Neural cell (in vitro differentiated cells): ENCODE data around the gene ERCC6L. TPM values are rescaled to one million over a fixed set of nuclear protein-coding genes. Genes with fewer than 3 reads are reported as not detected.

Experiments used
- H2AFZ ChIP-seq: fragments of 200-600, 300-800 bp; sonication (generic), shearing (Covaris generic); 2 replicates; pipeline ENCODE4 v1.6.0; 2014; ENCODE audit warnings: low read depth, mild to moderate bottlenecking, antibody characterized with exemption, low read length, moderate library complexity
- H3F3A ChIP-seq: fragments of 200-600 bp; shearing (Covaris generic); 2 replicates; pipeline ENCODE4 v1.6.1; 2016; ENCODE audit warnings: mild to moderate bottlenecking, moderate library complexity, mixed read lengths, antibody characterized with exemption, low read length; ENCODE audit not compliant: insufficient read depth, poor library complexity, severe bottlenecking
- H3K27ac ChIP-seq: fragments of 200-600, 300-800 bp; sonication (generic), shearing (Covaris generic); 2 replicates; pipeline ENCODE4 v1.5.1; 2014; ENCODE audit warnings: mild to moderate bottlenecking, low read length, moderate library complexity
- H3K27me3 ChIP-seq: fragments of 300-800, 200-600 bp; sonication (generic), shearing (Covaris generic); 2 replicates; pipeline ENCODE4 v1.6.0; 2014; ENCODE audit warnings: mild to moderate bottlenecking, low read depth, low read length, moderate library complexity; ENCODE audit not compliant: insufficient read depth
- H3K36me3 ChIP-seq: fragments of 300-800, 200-600 bp; sonication (generic), shearing (Covaris generic); 2 replicates; pipeline ENCODE4 v1.5.1; 2014; ENCODE audit warnings: mild to moderate bottlenecking, antibody characterized with exemption, low read length, moderate library complexity; ENCODE audit not compliant: insufficient read depth
- H3K4me2 ChIP-seq: fragments of 300-800, 200-600 bp; sonication (generic), shearing (Covaris generic); 2 replicates; pipeline ENCODE4 v1.6.0; 2014; ENCODE audit warnings: mild to moderate bottlenecking, low read length
- H3K4me3 ChIP-seq: fragments of 300-800, 200-600 bp; sonication (generic), shearing (Covaris generic); 2 replicates; pipeline ENCODE4 v1.5.1; 2014; ENCODE audit warnings: mild to moderate bottlenecking, low read length, moderate library complexity
- H3K79me2 ChIP-seq: fragments of 200-600 bp; shearing (Covaris generic); replicated peaks from 2 replicates; pipeline ENCODE4 v1.6.0; 2014; ENCODE audit warnings: mild to moderate bottlenecking, low read length, moderate library complexity; ENCODE audit not compliant: insufficient read depth
- H3K9ac ChIP-seq: fragments of 300-800, 200-600 bp; sonication (generic), shearing (Covaris generic); 2 replicates; pipeline ENCODE4 v1.6.1; 2016; ENCODE audit warnings: mild to moderate bottlenecking, low read length, mixed read lengths
- H3K9me2 ChIP-seq: fragments of 200-600 bp; shearing (Covaris generic); 2 replicates; pipeline ENCODE4 v1.6.1; 2016; ENCODE audit warnings: mild to moderate bottlenecking, low read length, mixed read lengths; ENCODE audit not compliant: insufficient read depth
- H3K9me3 ChIP-seq: fragments of 200-600, 300-800 bp; sonication (generic), shearing (Covaris generic); 2 replicates; pipeline ENCODE4 v1.6.1; 2016; ENCODE audit warnings: mild to moderate bottlenecking, mixed run types, low read length, moderate library complexity, mixed read lengths
- H4K20me1 ChIP-seq: fragments of 200-600 bp; shearing (Covaris generic); 2 replicates; pipeline ENCODE4 v1.6.1; 2016; ENCODE audit warnings: mild to moderate bottlenecking, mixed run types; ENCODE audit not compliant: insufficient read depth
- EP300 ChIP-seq: fragments of 450-650 bp; conservative IDR thresholded peaks from 2 replicates; pipeline ENCODE4 v1.6.1; 2014; ENCODE audit warnings: antibody characterized with exemption, mild to moderate bottlenecking, moderate library complexity; ENCODE audit not compliant: poor library complexity, severe bottlenecking
- SMC3 ChIP-seq: fragments of 450-650 bp; conservative IDR thresholded peaks from 2 replicates; pipeline ENCODE4 v1.6.1; 2014; ENCODE audit warnings: antibody characterized with exemption, mild to moderate bottlenecking, moderate library complexity; ENCODE audit not compliant: poor library complexity
- polyA plus RNA-seq: library from polyadenylated mRNA; depleted of rRNA; stranded (reverse); fragments of >200 nt; gene quantifications from 2 replicates; pipeline ENCODE4 v1.2.3, GENCODE V29; 2014
- TF ChIP-seq, protein P1 (sequence below): IDR thresholded peaks from 2 replicates; pipeline ENCODE4 v1.6.1; 2012; ENCODE audit warnings: borderline replicate concordance
- TF ChIP-seq, protein P2 (sequence below): fragments of 450-650 bp; IDR thresholded peaks from 2 replicates; pipeline ENCODE4 v1.5.1; 2014; ENCODE audit warnings: antibody characterized with exemption, mild to moderate bottlenecking, moderate library complexity; ENCODE audit not compliant: poor library complexity, severe bottlenecking

Gene ERCC6L
- polyA plus RNA-seq, 1 donor from 2014 or later: 0.28 TPM

DNA sequence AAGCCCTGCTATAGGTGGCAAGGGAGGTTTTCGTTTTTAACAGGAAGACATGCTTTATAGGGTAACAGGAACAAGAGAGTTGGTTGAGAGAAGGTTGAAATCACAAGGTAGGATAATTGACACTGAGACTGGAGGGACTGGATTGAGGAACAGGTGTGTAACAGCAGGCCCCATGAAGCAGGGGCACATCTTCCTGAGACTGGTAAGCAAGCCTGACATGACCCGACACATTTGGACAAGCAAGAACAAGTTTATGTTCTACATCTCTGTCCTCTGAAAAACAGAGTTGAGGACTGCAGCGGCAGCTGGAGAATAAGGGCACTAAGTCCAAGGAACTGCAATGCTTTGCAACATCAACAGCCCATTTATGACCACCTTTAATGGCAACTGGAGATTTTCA lies 33.0 kb upstream of the ERCC6L start:
- no peak overlapping the region for H3K9ac ChIP-seq
- no peaks in the 10 kb centered on the region for H3K9me2 ChIP-seq
- H3F3A ChIP-seq: no peaks in the 10 kb centered on the region
- no peak for TF ChIP-seq SMC3
- TF ChIP-seq, protein P1, sequence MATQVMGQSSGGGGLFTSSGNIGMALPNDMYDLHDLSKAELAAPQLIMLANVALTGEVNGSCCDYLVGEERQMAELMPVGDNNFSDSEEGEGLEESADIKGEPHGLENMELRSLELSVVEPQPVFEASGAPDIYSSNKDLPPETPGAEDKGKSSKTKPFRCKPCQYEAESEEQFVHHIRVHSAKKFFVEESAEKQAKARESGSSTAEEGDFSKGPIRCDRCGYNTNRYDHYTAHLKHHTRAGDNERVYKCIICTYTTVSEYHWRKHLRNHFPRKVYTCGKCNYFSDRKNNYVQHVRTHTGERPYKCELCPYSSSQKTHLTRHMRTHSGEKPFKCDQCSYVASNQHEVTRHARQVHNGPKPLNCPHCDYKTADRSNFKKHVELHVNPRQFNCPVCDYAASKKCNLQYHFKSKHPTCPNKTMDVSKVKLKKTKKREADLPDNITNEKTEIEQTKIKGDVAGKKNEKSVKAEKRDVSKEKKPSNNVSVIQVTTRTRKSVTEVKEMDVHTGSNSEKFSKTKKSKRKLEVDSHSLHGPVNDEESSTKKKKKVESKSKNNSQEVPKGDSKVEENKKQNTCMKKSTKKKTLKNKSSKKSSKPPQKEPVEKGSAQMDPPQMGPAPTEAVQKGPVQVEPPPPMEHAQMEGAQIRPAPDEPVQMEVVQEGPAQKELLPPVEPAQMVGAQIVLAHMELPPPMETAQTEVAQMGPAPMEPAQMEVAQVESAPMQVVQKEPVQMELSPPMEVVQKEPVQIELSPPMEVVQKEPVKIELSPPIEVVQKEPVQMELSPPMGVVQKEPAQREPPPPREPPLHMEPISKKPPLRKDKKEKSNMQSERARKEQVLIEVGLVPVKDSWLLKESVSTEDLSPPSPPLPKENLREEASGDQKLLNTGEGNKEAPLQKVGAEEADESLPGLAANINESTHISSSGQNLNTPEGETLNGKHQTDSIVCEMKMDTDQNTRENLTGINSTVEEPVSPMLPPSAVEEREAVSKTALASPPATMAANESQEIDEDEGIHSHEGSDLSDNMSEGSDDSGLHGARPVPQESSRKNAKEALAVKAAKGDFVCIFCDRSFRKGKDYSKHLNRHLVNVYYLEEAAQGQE: no peak
- TF ChIP-seq EP300: no peak
- TF ChIP-seq, protein P2, sequence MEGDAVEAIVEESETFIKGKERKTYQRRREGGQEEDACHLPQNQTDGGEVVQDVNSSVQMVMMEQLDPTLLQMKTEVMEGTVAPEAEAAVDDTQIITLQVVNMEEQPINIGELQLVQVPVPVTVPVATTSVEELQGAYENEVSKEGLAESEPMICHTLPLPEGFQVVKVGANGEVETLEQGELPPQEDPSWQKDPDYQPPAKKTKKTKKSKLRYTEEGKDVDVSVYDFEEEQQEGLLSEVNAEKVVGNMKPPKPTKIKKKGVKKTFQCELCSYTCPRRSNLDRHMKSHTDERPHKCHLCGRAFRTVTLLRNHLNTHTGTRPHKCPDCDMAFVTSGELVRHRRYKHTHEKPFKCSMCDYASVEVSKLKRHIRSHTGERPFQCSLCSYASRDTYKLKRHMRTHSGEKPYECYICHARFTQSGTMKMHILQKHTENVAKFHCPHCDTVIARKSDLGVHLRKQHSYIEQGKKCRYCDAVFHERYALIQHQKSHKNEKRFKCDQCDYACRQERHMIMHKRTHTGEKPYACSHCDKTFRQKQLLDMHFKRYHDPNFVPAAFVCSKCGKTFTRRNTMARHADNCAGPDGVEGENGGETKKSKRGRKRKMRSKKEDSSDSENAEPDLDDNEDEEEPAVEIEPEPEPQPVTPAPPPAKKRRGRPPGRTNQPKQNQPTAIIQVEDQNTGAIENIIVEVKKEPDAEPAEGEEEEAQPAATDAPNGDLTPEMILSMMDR: no peak
- H3K27me3 ChIP-seq: no peaks in the 10 kb centered on the region
- no peak overlapping the region for H2AFZ ChIP-seq
- no peak overlapping the region for H3K4me3 ChIP-seq
- no peaks in the 10 kb centered on the region for H3K79me2 ChIP-seq
- no peaks in the 10 kb centered on the region for H4K20me1 ChIP-seq
- H3K4me2 ChIP-seq: no peak overlapping the region
- H3K36me3 ChIP-seq: no peaks in the 10 kb centered on the region
- H3K9me3 ChIP-seq: no peaks in the 10 kb centered on the region
- H3K27ac ChIP-seq: no peak overlapping the region

DNA sequence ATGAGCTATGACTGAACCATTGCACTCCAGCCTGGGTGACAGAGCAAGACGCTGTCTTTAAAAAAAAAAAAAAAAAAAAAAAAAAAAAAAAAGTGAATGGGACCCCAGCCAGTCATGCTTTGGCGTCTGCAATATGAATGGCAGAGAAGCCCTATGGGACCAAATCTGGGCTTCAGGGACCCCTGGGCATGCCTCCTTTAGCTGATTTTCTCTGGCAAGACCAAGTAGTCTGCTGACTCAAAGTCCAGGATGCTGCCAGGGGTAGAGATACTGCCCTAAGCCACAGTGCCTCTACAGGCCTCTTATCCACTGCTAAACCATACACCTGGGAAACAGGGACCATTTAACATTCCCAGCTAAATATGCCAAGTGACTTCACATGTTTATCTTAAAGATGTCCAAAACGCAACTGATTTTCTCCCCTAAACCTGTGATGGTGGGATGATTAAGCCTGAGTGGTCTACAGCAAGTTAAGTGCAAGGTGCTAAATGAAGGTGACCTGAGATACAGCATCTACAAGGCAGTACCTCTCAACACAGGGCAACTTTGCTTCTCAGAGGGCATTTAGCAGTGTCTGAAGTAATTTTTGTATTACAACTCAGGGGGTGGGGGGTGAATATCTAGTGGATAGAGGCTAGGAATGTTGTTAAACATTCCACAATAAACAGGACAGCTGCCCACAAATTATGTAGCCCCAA lies 32.4 kb upstream of the ERCC6L start:
- Histone ChIP-seq H3K79me2 (no peaks in the 10 kb centered on the region), H4K20me1 (no peaks in the 10 kb centered on the region), H3K4me3 (no peak overlapping the region), H3K4me2 (no peak overlapping the region), H3F3A (no peaks in the 10 kb centered on the region), H3K9me2 (no peaks in the 10 kb centered on the region), H3K9ac (no peak overlapping the region), H3K27ac (no peak overlapping the region), H3K36me3 (no peaks in the 10 kb centered on the region), H3K9me3 (no peaks in the 10 kb centered on the region), H3K27me3 (no peaks in the 10 kb centered on the region), H2AFZ (no peak overlapping the region)
- TF ChIP-seq, protein P1: no peak
